HL-60 (cell line): ENCODE results near the gene MLXIP.

ENCODE experiments used
- CTCF ChIP-seq: IDR thresholded peaks from one replicate; pipeline ENCODE4 v1.5.1; 2011; ENCODE audit warnings: low read length, control low read depth, inconsistent platforms; ENCODE audit not compliant: insufficient read depth
- GABPA ChIP-seq: IDR thresholded peaks from 2 replicates; pipeline ENCODE4 v1.6.1; 2012; ENCODE audit warnings: low read depth
- POLR2AphosphoS5 ChIP-seq: IDR thresholded peaks from 2 replicates; pipeline ENCODE4 v1.6.1; 2012; ENCODE audit warnings: low read depth
- SPI1 ChIP-seq: IDR thresholded peaks from 2 replicates; pipeline ENCODE4 v1.6.1; 2012; ENCODE audit warnings: low read depth, mild to moderate bottlenecking, borderline replicate concordance

- TF ChIP-seq POLR2AphosphoS5 (no peak), CTCF (no peak), SPI1 (no peak), GABPA (no peak)
Measured at GRCh38 chr12:122150127-122150681, 71.6 kb downstream of the MLXIP start.
